GM12891 (cell line): ENCODE measurements around the gene CLRN1.

ENCODE experiments used
- PAX5 ChIP-seq: IDR thresholded peaks from 2 replicates; pipeline ENCODE4 v1.6.1; 2011; ENCODE audit warnings: low read length, moderate library complexity, mild to moderate bottlenecking; ENCODE audit not compliant: insufficient read depth, severe bottlenecking
- POLR2A ChIP-seq: IDR thresholded peaks from 2 replicates; pipeline ENCODE4 v1.6.1; 2011; ENCODE audit warnings: low read depth, low read length, control low read depth
- POLR2AphosphoS5 ChIP-seq: IDR thresholded peaks from 2 replicates; pipeline ENCODE4 v1.6.1; 2011; ENCODE audit warnings: low read depth, low read length, control low read depth

- TF ChIP-seq POLR2AphosphoS5 = no peak
- no peak for TF ChIP-seq POLR2A
- TF ChIP-seq PAX5 = no peak
These were observed 87.0 kb downstream of the CLRN1 start for GRCh38 chr3:150885535-150885934.
